Measurements from ENCODE around the gene IQGAP1.

IQGAP1 gene

DNA sequence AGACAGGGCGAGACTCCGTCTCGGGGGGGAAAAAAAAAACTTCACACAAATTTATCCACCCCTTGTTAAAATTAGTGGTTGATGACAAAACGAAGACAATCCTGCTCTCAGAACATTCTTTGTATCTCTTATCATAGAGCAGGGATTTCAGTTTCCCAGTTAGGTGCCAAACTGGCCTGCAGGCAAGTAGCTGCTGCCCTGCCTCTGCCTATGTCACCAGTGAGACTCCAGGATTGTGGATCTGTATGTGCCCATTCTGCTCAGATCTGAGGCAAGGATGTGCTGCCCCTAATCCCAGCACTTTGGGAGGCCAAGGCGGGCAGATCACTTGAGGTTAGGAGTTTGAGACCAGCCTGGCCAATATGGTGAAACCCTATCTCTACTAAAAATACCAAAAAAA is 54.4 kb downstream of the IQGAP1 start:
- DNase-seq (ENCODE audit: low spot score): no peak

- peak; percentile 49 for DNase-seq (ENCODE audit: low spot score)
These were observed 61.2 kb downstream of the IQGAP1 start for GRCh38 chr15:90449206-90449735.

- no peak for DNase-seq (ENCODE audit: low spot score)
These were observed 63.2 kb downstream of the IQGAP1 start for GRCh38 chr15:90451053-90451850.

DNA sequence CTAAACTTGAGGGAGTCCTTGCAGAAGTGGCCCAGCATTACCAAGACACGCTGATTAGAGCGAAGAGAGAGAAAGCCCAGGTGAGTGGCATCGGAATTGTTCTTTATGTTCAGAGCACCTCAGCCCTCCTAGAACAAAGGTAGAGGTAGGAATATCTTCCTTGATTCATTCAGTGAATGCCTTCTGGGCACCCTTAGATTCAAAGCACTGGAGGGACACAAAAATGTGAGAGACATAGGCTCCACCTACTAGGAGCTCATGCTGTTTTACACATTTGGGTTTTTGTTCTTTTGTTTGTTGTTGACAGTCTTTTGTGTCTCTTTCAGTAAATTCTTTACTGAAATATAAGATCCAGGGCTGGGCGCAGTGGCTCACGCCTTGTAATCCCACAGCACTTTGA is 68.2 kb downstream of the IQGAP1 start:
- DNase-seq (ENCODE audit: low spot score): no peak

GRCh38 chr15:90458061-90458460 is 70.0 kb downstream of the IQGAP1 start:
- no peak for DNase-seq (ENCODE audit: low spot score)

DNA sequence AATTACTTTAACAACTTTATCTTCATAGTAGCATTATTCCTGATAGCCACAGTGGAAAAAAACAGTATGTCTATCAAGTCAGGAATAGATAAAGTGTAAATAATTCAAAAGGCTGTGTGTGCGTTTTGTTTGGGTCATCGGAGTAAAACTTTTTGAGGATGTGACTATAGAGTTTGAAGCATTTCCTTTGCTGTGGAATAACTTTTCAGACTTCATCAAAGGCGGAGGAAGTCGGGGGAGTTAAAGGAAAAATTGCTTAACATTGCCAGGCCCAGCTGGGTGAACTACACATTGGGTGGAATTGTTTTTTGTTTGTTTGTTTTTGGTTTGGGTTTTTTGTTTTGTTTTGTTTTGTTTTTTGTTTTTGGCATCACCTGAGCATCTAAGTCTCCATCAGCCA is 71.3 kb downstream of the IQGAP1 start:
- DNase-seq (ENCODE audit: low spot score): no peak

DNA sequence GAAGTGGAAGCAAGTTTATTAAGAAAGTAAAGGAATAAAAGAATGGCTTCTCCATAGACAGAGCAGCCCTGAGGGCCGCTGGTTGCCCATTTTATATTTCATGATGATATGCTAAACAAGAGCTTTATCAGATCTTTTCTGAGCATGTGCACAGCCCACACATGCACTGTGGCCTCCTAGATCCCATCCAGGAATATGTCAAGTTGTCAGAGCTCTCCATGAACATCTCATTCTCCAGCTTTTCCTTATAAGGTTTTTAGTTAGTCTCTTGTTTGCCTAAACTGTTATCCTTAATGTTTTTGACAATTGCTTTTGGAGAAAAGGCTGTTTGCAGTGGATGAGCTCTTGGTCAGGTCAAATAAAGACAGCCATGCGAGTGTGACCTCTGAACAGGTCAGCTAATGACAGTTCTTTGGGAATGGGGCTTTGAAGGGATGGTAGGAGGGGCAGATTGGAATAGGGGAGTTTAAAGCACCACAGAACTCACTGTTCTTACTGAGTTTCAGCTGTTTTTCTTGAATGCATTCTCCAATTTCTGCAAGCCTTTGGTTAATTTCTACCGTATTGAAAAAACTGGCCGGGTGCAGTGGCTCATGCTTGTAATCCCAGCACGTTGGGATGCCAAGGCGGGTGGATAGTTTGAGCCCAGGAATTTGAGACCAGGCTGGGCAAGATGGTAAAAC is 72.2 kb downstream of the IQGAP1 start:
- DNase-seq (ENCODE audit: low spot score): no peak

GRCh38 chr15:90463381-90463780 is 75.3 kb downstream of the IQGAP1 start:
- DNase-seq (ENCODE audit: low spot score): peak; percentile 72

GRCh38 chr15:90465140-90465929 is 77.3 kb downstream of the IQGAP1 start:
- peak; percentile 39 for DNase-seq (ENCODE audit: low spot score)

DNA sequence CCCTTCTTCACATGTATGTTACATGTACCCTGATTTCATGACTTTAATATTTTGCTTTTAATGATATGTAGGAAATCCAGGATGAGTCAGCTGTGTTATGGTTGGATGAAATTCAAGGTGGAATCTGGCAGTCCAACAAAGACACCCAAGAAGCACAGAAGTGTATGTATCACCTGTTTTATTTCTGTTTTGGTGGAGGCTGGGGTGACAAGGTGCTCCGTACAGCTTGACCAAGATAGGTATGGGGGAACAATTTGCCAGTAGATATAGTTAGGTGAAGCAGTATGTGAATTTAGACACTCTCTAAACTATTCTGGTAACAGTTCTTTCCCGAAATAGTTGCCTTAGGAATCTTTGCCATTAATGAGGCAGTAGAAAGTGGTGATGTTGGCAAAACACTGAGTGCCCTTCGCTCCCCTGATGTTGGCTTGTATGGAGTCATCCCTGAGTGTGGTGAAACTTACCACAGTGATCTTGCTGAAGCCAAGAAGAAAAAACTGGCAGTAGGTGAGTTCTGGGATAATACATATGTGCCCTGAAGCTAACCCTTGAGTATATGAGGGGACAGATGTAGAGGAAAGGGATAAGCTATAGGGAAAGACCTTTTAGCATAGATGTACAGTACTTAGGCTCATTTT is 78.0 kb downstream of the IQGAP1 start:
- peak; percentile 49 for DNase-seq (ENCODE audit: low spot score)

- no peak for DNase-seq (ENCODE audit: low spot score)
These were observed 81.7 kb downstream of the IQGAP1 start for GRCh38 chr15:90469723-90470122.

DNA sequence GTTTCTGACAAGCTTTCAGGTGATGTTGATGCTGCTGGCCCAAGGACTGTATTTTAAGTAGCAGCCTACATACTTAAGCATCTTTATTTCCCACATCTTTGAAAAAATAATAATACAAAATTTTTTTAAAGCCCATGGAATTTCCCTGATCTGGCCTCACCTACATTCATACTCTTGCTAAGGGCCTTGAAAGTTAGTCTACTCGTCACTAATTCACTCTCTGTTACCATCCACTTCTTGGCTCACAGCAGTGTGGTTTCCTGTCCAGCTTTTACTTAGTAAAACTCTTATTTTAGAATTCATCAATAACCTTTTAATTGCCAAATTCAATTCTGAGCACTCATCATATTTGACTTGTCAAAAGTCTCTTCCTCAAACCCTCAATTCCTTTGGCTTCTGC is 82.4 kb downstream of the IQGAP1 start:
- no peak for DNase-seq (ENCODE audit: low spot score)

DNA sequence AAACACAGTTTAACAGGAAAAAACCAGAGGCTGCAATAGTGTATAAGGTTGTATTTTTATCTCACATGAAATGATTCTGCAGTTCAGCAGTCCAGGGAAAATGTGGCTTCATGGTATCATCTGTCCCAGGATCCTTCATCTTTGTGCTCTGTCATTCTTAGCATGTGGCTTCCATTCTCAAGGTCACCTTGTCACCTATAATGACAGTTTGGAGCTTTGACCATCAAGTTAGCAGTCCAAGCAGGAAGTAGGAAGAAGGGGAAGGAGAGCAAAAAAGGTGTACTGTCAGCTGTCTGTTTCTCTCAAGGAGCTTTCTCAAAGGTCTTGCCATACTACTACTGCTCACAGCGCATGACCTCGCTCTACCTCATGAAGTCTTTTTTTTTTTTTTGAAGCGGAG is 83.1 kb downstream of the IQGAP1 start:
- no peak for DNase-seq (ENCODE audit: low spot score)

DNA sequence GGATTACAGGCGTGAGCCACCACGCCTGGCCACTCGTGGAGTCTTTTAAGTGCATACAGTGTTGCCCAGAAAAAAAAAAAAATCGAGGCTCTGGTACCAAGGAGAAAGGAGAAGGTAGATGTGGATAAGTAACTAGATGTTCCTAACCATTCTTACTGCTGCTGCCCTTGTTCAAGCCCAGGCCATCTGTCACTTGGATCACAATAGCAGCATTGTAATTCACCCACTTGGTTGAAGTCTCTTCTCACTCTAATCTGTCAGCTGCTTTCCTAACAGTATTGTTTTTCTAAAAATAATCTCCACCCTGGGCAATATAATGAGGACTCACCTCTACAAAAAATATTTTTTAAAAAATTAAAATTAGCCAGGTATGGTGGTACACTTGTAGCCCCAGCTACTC is 83.7 kb downstream of the IQGAP1 start:
- DNase-seq (ENCODE audit: low spot score): no peak

DNA sequence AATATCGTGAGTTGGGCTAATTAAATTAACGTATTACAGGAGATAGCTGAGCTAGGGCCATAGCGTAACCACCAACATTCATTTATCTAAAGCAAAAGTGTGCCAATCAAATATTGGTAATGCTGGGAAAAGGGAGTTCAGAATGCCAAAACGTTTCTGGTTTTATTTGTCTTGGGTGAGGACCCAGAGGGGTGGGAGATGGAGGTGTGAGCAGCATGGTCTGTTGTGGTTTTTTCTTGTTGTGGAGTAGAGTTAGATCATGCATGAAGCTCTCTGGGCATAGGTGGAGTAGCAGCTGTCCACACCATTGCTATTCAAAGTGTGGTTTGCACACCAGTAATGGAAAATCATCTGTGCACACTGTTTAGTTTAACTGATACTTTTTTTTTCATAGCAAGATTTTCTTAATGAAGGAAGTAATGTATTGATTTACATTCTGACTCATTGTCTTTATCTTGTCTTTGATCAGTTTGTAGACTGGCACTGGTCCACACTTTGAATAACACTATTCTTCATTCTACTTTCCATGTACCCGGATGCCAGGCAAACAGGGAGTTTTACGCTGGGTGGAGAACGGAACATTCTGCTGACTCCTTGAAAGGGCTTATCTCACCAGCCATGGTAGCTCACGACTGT is 90.9 kb downstream of the IQGAP1 start:
- DNase-seq (ENCODE audit: low spot score): no peak

DNA sequence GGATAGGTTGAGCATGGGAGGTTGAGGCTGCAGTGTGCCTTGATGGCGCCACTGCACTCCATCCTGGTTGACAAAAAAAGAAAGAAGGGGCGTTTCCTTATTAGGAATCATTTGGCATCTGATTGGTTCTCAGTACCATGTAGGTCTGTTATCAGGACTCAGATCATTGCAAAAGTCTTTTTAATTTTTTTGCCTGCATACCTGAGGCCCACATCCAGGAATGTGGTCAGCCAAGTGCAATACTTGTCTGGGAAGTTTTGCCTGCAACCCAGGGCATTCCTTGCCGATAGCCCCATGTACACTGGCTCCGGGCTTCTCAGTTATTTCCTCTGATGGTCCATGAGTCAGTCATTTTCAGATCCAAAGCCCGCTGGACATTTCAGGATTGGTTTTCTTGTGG is 91.6 kb downstream of the IQGAP1 start:
- peak; percentile 67 for DNase-seq (ENCODE audit: low spot score)

DNA sequence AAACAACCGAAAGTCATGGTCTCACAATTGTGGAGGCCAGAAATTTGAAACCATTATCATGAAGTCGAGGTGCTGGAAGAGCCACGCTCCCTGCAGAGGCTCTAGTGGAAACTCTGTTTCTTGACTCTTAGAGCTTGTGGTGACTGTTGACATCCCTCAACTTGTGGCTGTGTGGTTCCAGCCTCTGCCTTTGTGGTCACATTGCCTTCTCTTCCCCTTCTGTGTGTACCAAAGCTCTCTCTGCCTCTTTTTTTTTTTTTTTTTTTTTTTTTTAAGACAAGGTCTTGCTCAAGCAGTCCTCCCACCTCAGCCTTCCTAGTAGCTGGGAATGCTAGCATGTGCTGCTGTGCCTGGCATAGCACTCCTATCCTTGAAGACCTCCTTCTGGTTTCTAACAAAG is 93.0 kb downstream of the IQGAP1 start:
- no peak for DNase-seq (ENCODE audit: low spot score)

DNA sequence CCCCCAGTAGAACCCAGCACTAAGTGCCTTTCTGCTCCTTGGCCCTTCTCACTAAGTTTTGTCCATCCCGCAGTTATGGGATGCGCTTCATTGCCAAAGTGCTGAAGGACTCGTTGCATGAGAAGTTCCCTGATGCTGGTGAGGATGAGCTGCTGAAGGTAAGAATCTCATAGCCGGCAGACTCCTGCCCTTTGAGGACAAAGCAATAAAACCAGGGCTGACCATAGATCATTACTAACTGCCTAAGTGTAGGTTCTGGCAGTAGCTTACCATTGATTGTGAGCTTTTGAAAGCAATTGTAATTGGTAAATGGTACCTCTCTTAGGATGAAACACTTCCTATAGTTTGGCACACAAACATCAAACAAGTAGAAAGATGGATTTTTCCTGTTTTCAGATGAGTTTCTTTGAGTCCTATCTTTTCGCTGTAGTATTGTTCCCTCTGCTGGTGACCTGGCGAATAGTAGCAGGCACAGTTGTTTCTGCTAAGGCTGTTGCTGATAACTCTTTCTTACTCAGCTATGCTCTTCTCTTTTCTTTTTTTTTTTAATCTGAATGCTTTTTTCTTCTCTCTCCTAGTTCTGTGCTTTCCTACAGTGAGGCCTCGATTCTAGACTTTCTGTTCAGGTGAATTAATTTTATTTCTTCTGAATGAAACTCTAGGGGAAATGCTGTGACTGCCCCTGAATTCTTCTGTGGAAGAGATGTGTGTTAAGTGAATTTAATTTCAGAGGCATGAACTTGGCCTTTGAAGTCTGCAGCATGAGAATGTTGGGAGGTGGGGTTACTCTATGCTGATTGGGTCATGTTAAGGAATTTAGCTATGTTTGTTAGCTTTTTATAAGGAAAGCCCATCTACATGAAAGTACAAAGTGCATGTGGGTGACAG is 94.3 kb downstream of the IQGAP1 start:
- peak; percentile 38 for DNase-seq (ENCODE audit: low spot score)

DNA sequence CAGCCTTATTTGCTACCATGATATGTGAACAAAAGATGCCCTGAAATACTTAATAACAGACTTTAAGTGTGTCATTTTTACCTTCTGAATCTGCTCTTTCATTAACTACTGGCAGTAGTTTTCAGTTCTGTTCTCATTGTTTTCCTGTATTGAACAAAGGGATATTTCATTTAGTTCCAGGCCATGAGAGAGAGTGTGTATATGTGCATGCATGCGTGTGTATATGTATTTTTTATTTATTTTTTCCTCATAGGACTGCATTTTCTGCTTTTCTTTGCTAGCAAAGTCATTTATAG is 94.9 kb downstream of the IQGAP1 start:
- DNase-seq (ENCODE audit: low spot score): no peak

- no peak for DNase-seq (ENCODE audit: low spot score)
These were observed 95.6 kb downstream of the IQGAP1 start for GRCh38 chr15:90483637-90484036.

- DNase-seq (ENCODE audit: low spot score): no peak
These were observed 99.1 kb downstream of the IQGAP1 start for GRCh38 chr15:90487186-90487585.

Data from kidney tubule cell (primary cell).